Bronchial epithelial cell (primary cell): Measurements from ENCODE around the gene SLC1A3. TPM values are rescaled to one million over a fixed set of nuclear protein-coding genes. Genes with fewer than 3 reads are reported as not detected.

Experiments
- DNase-seq: peaks from one replicate; pipeline ENCODE4 v3.0.0-alpha.2; 2010; ENCODE audit warnings: low read depth
- FAIRE-seq: peaks from 2 replicates; lab custom pipeline; 2011; peaks lifted over from hg19 to GRCh38; lab: Jason Lieb, UNC
- H3K27me3 ChIP-seq: 2 replicates; pipeline ENCODE4 v1.5.1; 2011; ENCODE audit warnings: low read length; ENCODE audit not compliant: control insufficient read depth, insufficient read depth
- H3K36me3 ChIP-seq: 2 replicates; pipeline ENCODE4 v1.5.1; 2011; ENCODE audit warnings: low read length; ENCODE audit not compliant: control insufficient read depth, insufficient read depth
- H3K4me3 ChIP-seq: 2 replicates; pipeline ENCODE4 v1.5.1; 2011; ENCODE audit warnings: mild to moderate bottlenecking, low read depth, low read length, control low read depth
- CTCF ChIP-seq: IDR thresholded peaks from 2 replicates; pipeline ENCODE4 v1.5.1; 2011; ENCODE audit warnings: mild to moderate bottlenecking, moderate library complexity, low read length, control low read depth, inconsistent platforms; ENCODE audit not compliant: insufficient read depth, severe bottlenecking
- total RNA-seq: library from RNA; depleted of rRNA; stranded (reverse); fragments of >200 nt; gene quantifications from 2 replicates; pipeline ENCODE4 v1.2.1, GENCODE V29; 2014

SLC1A3 gene
- total RNA-seq, 1 donor from 2014 or later: 3.4 TPM

- DNase-seq (no peak), FAIRE-seq (no peak)
- no peak overlapping the region for H3K4me3 ChIP-seq
- no peaks in the 10 kb centered on the region for H3K27me3 ChIP-seq
- no peaks in the 10 kb centered on the region for H3K36me3 ChIP-seq
- TF ChIP-seq CTCF: peak; percentile 9
These were observed 3.6 kb upstream of the SLC1A3 start for GRCh38 chr5:36602704-36603321.

- DNase-seq (no peak), FAIRE-seq (no peak)
- Histone ChIP-seq H3K27me3 (no peaks in the 10 kb centered on the region), H3K4me3 (no peak overlapping the region), H3K36me3 (no peaks in the 10 kb centered on the region)
- no peak for TF ChIP-seq CTCF
These were observed 1.2 kb upstream of the SLC1A3 start for GRCh38 chr5:36605241-36605640.

GRCh38 chr5:36606036-36606427 lies 374 bp upstream of the SLC1A3 start:
- H3K27me3 ChIP-seq: no peaks in the 10 kb centered on the region
- no peak for TF ChIP-seq CTCF
- H3K4me3 ChIP-seq: peak overlapping the region; percentile 58
- no peak for DNase-seq
- no peak for FAIRE-seq
- no peaks in the 10 kb centered on the region for H3K36me3 ChIP-seq

GRCh38 chr5:36607114-36607571 lies 737 bp downstream of the SLC1A3 start:
- FAIRE-seq (no peak), DNase-seq (peak; percentile 39)
- H3K4me3 ChIP-seq: peak overlapping the region; percentile 58
- no peaks in the 10 kb centered on the region for H3K27me3 ChIP-seq
- no peak for TF ChIP-seq CTCF
- no peaks in the 10 kb centered on the region for H3K36me3 ChIP-seq

GRCh38 chr5:36607838-36608783 lies 1.7 kb downstream of the SLC1A3 start:
- FAIRE-seq: peak; percentile 32
- Histone ChIP-seq H3K36me3 (no peaks in the 10 kb centered on the region), H3K4me3 (no peak overlapping the region), H3K27me3 (no peaks in the 10 kb centered on the region)
- DNase-seq: peak; percentile 37
- no peak for TF ChIP-seq CTCF
